Colonic mucosa (tissue), 4 donors: ENCODE measurements around the gene SNAP29. TPM values are rescaled to one million over a fixed set of nuclear protein-coding genes. Genes with fewer than 3 reads are reported as not detected.

Experiments
- DNase-seq: peaks from one replicate; pipeline ENCODE4 v3.0.0-alpha.2; 2020
- H3K27ac ChIP-seq: fragments of 200-600 bp; one replicate; pipeline ENCODE4 v1.8.0; 2021
- H3K27me3 ChIP-seq: fragments of 200-600 bp; one replicate; pipeline ENCODE4 v1.8.0; 2021
- H3K36me3 ChIP-seq: fragments of 200-600 bp; one replicate; pipeline ENCODE4 v1.8.0; 2021
- H3K4me1 ChIP-seq: fragments of 200-600 bp; one replicate; pipeline ENCODE4 v1.8.0; 2021; ENCODE audit warnings: mild to moderate bottlenecking
- H3K4me3 ChIP-seq: fragments of 200-600 bp; one replicate; pipeline ENCODE4 v1.8.0; 2021
- H3K9ac ChIP-seq, 2 donors: one replicate each; pipeline ENCODE4 v1.7.0; 2013; ENCODE audit warnings: control low read depth in 2 of 2, low read depth in 2 of 2, low read length in 2 of 2
- H3K9me3 ChIP-seq: fragments of 200-600 bp; one replicate; pipeline ENCODE4 v1.8.0; 2021
- CTCF ChIP-seq: fragments of 200-600 bp; IDR thresholded peaks from one replicate; pipeline ENCODE4 v1.8.0; 2022; ENCODE audit warnings: antibody characterized with exemption, mild to moderate bottlenecking
- intact Hi-C: fragments of 100-400 bp; cut with DNase I; formaldehyde crosslinking; loops from one replicate; pipeline ENCODE4 v1.14.1; 2022
- total RNA-seq, 2 donors: library from RNA; stranded (reverse); fragmentation: NEBNext Ultra II Directional in 1 of 2; extraction: Animal tissue kit (Norgen Biotek cat#: 25700) in 1 of 2; gene quantifications; one replicate each; pipeline ENCODE4 v1.2.1, GENCODE V29; 2021
- donor health status: healthy.
- donor health status: DM: no; HTN: no; CAD: no.
- donor health status: DM: no; HTN: no; CAD: no.

The SNAP29 gene
- total RNA-seq, 2 donors from 2014 or later = 25.3 to 39.0 TPM

- H3K27me3 ChIP-seq = no peaks in the 10 kb centered on the region
- no peaks in the 10 kb centered on the region for H3K36me3 ChIP-seq
- no peak overlapping the region for H3K4me3 ChIP-seq
- no peaks in the 10 kb centered on the region for H3K9me3 ChIP-seq
- TF ChIP-seq CTCF = no peak
- H3K9ac ChIP-seq = no peak overlapping the region
- H3K4me1 ChIP-seq = peaks cover under 1% of the 10 kb centered on the region
- DNase-seq = no peak
- intact Hi-C loops = no loop called here
- H3K27ac ChIP-seq = no peak overlapping the region
These were observed 6.7 kb upstream of the SNAP29 start for GRCh38 chr22:20852076-20852475.

- H3K4me1 ChIP-seq = peaks cover 5% of the 10 kb centered on the region
- no peak for TF ChIP-seq CTCF
- no peaks in the 10 kb centered on the region for H3K9me3 ChIP-seq
- no peak overlapping the region for H3K27ac ChIP-seq
- H3K4me3 ChIP-seq = no peak overlapping the region
- no peaks in the 10 kb centered on the region for H3K27me3 ChIP-seq
- no peaks in the 10 kb centered on the region for H3K36me3 ChIP-seq
- intact Hi-C loops = no loop called here
- no peak for DNase-seq
- H3K9ac ChIP-seq = no peak overlapping the region
These were observed 6.3 kb upstream of the SNAP29 start for GRCh38 chr22:20852503-20852902.

GRCh38 chr22:20853236-20853660, 5.6 kb upstream of the SNAP29 start:
- Histone ChIP-seq H3K36me3 (no peaks in the 10 kb centered on the region), H3K4me1 (peaks cover 6% of the 10 kb centered on the region), H3K27me3 (no peaks in the 10 kb centered on the region), H3K9ac (no peak overlapping the region), H3K27ac (no peak overlapping the region), H3K4me3 (no peak overlapping the region), H3K9me3 (no peaks in the 10 kb centered on the region)
- DNase-seq = no peak
- no peak for TF ChIP-seq CTCF
- intact Hi-C loops = no loop called here

- Histone ChIP-seq H3K27me3 (no peaks in the 10 kb centered on the region), H3K9ac (peak overlapping the region in 1 of 2 donors; percentile 81), H3K27ac (no peak overlapping the region), H3K9me3 (no peaks in the 10 kb centered on the region), H3K4me3 (peak overlapping the region; percentile 96), H3K4me1 (peaks cover 9% of the 10 kb centered on the region), H3K36me3 (no peaks in the 10 kb centered on the region)
- DNase-seq = no peak
- TF ChIP-seq CTCF = no peak
- intact Hi-C loops = no loop called here
These were observed 1.6 kb upstream of the SNAP29 start for GRCh38 chr22:20857247-20857643.

GRCh38 chr22:20857838-20858614, 781 bp upstream of the SNAP29 start:
- no peaks in the 10 kb centered on the region for H3K27me3 ChIP-seq
- no peaks in the 10 kb centered on the region for H3K36me3 ChIP-seq
- intact Hi-C loops = no loop called here
- H3K4me1 ChIP-seq = peaks cover 9% of the 10 kb centered on the region
- H3K9me3 ChIP-seq = no peaks in the 10 kb centered on the region
- H3K27ac ChIP-seq = peak overlapping the region; percentile 80
- no peak for TF ChIP-seq CTCF
- DNase-seq = peak; percentile 81
- peak overlapping the region; percentile 81 to 89 for H3K9ac ChIP-seq
- H3K4me3 ChIP-seq = peak overlapping the region; percentile 96
